HS-5 (cell line): ENCODE measurements around the gene SPATA2.
"Not testable (repeated sequence)": the region's sequence is repeated elsewhere in the genome, so short reads cannot be mapped to it uniquely, and the experiment has no call there.

Experiments
- DNase-seq: peaks from one replicate; pipeline ENCODE4 v3.0.0-alpha.2; 2012; ENCODE audit warnings: low read depth

Gene SPATA2

DNA sequence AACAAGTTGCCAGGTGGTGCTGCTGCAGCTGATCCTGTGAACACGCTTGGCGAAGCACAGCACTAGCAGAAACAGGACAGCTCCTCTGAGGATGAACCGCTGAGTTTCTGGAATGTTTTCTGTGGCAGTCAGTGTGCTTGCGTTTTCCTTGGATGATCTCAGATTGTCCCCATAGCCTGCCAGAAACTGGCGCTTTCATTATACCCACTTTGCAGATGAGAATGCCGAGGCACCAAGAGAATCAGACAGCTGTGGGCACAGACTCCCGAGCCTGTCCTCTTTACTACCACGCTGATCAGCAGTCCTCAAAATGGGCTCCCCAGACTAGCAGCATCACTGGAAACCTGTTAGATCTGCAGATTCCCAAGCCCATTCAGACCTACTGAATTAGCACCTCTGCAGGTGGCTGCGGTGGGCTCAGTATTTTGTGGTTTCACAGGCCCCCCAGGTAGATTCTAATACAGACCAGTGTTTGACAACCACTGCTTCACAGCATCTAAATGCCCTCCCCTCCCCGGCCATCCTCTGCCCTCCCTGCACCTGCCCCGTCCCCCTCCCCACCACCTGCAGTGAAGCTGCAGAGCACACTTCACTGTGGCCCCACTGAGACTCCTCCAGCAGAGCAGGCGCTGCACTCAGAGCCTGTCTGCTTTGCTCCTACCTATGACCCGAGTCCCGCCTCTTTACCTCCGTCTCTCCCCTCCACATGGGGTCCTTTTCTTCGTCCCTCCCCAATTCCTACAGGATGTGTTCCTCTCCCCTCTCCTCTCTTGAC lies 29.6 kb downstream of the SPATA2 start:
- no peak for DNase-seq

- DNase-seq = no peak
Measured at GRCh38 chr20:49883246-49883802, 32.0 kb downstream of the SPATA2 start.

GRCh38 chr20:49882171-49882970 lies 33.0 kb downstream of the SPATA2 start:
- no peak for DNase-seq

GRCh38 chr20:49880724-49881445 lies 34.4 kb downstream of the SPATA2 start:
- no peak for DNase-seq

- no peak for DNase-seq
Measured at GRCh38 chr20:49880177-49880576, 35.2 kb downstream of the SPATA2 start.

- DNase-seq = no peak
Measured at GRCh38 chr20:49878977-49879376, 36.4 kb downstream of the SPATA2 start.

DNA sequence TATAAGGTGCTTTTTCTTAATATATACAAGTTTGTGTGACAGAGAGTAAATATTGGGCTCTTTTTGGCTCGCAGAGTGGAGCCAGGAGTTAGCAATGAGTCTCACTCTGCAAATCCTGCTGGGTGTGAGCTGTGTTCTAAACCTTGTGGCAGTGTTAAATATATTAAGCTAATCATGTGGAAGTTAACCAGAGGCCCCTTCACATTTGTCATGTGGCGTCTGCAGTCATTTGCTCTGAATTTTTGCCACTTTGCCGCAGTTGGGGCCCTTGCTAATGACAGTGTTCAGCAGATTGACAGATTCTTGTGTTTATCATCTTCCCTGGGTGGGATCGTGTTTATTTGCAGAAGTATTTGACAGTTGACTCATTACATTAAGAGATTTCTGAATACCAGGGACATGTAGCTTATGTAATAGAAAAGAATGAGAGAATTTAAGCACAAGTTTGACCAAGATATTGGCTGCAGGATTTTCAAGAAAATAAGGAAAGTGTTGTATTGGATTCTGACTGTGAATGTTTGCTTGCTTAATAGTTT lies 37.9 kb downstream of the SPATA2 start:
- no peak for DNase-seq

DNA sequence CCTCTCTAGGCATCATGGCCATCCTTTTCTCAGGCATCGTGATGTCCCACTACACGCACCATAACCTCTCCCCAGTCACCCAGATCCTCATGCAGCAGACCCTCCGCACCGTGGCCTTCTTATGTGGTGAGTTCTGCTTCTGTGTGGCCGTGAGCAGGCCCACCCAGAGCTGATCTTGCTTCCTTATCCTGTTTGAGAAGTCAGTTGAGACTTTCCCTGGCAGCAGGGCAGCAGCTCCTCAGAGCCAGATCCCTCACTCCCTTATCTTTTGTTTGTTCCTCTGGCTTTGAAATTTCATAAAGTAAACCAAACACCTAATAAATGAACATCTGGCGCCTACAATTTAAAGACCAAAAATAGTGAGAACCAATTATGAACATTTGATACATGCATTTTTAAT lies 40.6 kb downstream of the SPATA2 start:
- DNase-seq = no peak

GRCh38 chr20:49872056-49872455 lies 43.3 kb downstream of the SPATA2 start:
- DNase-seq = no peak

GRCh38 chr20:49871391-49871948 lies 43.9 kb downstream of the SPATA2 start:
- no peak for DNase-seq

- no peak for DNase-seq
Measured at GRCh38 chr20:49870261-49870660, 45.1 kb downstream of the SPATA2 start.

- no peak for DNase-seq
Measured at GRCh38 chr20:49868964-49869363, 46.4 kb downstream of the SPATA2 start.

- DNase-seq = no peak
Measured at GRCh38 chr20:49868538-49868937, 46.8 kb downstream of the SPATA2 start.

DNA sequence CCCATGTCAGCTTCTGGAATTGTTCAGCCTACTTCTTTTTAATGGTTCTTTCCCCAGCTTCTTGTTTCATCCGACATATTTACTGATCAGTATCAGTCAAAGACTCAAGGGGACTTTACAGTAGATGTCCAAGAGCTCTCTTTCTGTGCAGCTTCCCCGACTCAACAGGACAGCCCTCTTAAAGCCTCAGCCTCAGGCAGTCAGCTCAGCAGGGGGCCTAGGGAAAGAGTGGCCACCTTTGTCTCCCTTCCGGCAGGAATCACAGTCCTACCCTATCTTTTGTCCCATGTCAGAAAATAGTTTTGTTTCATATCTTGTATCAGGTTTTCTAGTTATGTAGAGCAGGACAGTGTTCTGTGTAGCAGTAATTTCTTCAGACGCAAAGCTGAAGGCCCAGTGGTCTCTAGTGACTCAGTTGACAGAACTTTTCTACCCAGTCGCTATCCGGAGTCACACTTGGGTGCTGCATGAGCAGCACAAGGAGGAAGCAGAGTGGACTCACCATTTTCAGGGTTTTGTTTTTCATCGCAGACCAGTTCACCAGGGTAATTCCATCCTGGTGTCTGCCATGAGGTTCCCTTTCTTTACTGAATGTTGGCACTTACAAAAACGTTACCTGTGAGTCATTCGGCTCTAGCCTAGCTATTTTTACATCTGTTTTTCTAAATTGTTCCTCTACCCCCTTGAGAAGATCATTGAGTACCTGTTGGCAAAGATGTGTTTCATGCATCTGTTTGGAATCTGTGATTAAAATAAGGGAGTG lies 47.7 kb downstream of the SPATA2 start:
- DNase-seq = no peak

DNA sequence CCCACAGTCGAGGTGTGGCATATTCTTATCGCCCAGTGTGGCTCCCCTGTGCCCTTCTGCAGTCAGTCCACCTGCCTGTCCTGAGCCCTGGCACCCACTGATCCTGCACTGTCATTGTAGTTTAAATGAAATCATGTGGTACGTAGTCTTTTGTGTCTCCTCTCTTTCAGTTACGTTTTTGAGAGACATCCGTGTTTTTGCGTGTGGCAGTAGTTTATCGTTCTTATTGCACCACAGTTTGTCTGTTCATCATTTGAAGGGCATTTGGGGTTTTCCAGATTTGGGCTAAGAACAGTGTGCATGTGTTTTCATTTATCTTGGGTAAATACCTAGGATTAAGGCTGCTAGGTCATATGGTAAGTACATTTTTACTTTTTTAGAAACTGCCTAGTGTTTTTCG lies 49.3 kb downstream of the SPATA2 start:
- peak; percentile 99 for DNase-seq

- DNase-seq = peak; percentile 97
Measured at GRCh38 chr20:49865559-49865958, 49.8 kb downstream of the SPATA2 start.

DNA sequence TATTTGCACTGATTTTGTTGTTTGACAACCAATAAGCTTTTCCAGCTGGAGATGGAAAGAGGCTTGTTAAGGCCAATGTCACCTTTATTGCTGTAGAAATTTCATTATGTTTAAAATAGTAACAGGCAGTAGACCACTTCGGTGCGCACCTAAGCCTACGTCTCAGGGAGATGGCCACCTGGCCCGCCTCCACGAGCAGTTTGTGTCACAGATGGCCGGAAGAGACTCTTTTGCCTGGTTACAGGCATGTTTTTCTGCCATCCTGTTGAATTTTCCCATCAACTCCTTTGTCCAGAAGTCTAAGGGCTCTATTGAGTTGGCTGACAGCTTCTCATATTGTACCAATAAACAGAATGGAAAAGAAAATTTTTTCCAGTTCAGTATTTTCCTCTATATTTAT lies 51.7 kb downstream of the SPATA2 start:
- no peak for DNase-seq

DNA sequence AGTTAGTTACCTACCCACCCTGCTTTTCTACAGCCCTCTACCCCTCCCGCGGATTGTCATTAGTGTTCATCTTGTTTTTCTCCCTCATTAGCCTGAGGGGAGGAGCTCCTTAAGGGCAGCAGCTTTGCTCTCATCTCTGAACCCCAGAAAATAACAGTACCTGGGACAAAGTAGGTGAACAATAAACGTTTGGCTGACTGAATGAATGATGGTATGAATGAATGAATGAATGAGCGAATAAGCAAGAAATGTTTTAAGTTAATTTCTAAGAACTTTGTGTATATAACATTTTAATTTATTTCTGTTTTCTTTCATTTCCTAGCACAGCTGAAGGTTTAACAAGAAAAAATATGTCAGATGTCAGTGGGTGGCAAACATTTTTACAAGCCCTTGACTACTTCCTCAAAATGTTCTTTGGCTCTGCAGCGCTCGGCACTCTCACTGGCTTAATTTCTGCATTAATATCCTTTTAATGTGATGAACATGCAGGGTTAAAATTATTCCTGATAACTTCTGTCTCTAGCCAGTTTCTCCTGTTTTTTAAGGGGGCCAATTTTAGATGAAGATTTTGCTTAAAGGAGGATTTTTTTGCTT lies 52.6 kb downstream of the SPATA2 start:
- DNase-seq = no peak

DNA sequence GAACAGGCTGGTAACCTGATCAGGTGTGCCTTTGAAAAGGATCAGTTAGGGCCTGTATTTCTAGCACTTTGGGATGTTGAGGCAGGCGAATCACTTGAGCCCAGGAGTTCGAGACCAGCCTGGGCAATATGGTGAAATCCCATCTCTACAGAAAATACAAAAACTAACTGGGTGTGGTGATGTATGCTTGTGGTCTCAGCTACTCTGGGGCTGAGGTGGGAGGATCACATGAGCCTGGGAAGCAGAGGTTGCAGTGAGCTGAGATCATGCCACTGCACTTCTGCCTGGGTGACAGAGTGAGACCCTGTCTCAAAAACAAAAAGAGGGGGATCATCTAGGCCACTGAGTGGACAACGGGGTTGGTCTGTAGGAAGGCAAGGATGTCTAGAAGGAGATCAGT lies 54.1 kb downstream of the SPATA2 start:
- DNase-seq = not testable (repeated sequence)

GRCh38 chr20:49859807-49860206 lies 55.5 kb downstream of the SPATA2 start:
- DNase-seq = no peak

DNA sequence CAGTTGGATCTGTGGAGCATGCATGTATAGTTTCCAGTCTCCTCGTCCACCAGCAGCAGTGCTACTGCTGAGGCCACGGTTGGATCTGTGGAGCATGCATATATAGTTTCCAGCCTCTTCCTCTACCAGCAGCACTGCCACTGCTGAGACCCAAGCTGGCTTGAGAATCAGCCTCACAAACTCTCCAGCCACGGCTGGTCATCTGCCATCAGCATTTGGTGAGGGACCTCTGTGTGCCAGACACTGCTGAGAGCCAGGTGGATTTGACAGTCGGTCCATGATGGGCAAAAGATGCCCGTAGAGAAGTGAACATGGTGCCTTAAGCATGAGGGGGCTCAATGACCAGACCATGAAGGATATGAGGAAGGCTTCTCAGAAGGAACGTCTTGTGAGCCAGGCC lies 56.3 kb downstream of the SPATA2 start:
- DNase-seq = no peak
